Effector memory CD8-positive, alpha-beta T cell (primary cell): Measurements from ENCODE around the gene PPP1R3C.

Experiments used
- ATAC-seq: fragments of 150-1000 bp; cut with Tn5 transposase; replicated peaks from 2 replicates; pipeline ENCODE4 v1.10.0; 2021; ENCODE audit warnings: mild to moderate bottlenecking, moderate library complexity
- DNase-seq, 3 experiments: peaks; one replicate each; pipeline ENCODE4 v3.0.0; 2021
- H3K27ac Mint-ChIP-seq, 2 donors: one replicate each; pipeline ENCODE4 v1.8.0; 2022; ENCODE audit warnings: mild to moderate bottlenecking in 2 of 2, mixed read lengths in 2 of 2, moderate library complexity in 2 of 2
- H3K27me3 Mint-ChIP-seq, 2 donors: one replicate each; pipeline ENCODE4 v1.8.0; 2022; ENCODE audit warnings: mixed read lengths in 2 of 2
- H3K36me3 Mint-ChIP-seq: one replicate; pipeline ENCODE4 v1.8.0; 2022; ENCODE audit warnings: mild to moderate bottlenecking, moderate library complexity, mixed read lengths; ENCODE audit not compliant: insufficient read depth
- H3K4me1 Mint-ChIP-seq, 2 donors: one replicate each; pipeline ENCODE4 v1.8.0; 2022; ENCODE audit warnings: low read depth in 2 of 2, mixed read lengths in 2 of 2
- H3K4me3 Mint-ChIP-seq, 2 donors: one replicate each; pipeline ENCODE4 v1.8.0; 2022; ENCODE audit warnings: mild to moderate bottlenecking in 2 of 2, mixed read lengths in 2 of 2, moderate library complexity in 2 of 2
- H3K9me3 Mint-ChIP-seq, 2 donors: one replicate each; pipeline ENCODE4 v1.8.0; 2022; ENCODE audit warnings: mixed read lengths in 2 of 2

PPP1R3C gene

DNA sequence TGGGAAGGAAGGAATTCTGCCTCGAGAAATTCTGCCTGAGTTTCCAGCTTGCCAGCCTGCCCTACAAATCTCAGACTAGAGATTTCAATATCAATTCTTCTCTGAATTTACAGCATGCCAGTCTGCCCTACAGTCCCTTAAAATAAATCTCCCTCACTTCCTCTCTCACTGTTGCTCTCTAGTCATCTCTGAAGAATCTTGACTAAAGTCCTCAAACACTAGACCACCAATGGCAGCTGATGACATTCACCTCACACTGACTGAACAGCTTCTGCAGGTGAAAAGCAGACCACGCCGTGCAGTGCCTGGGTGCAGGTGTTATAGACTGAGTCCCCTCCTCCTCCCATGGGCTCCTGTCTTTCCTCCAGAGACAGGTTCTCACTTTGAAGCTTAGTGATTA lies 30.4 kb downstream of the PPP1R3C start:
- H3K36me3 Mint-ChIP-seq: no peaks in the 10 kb centered on the region
- H3K27ac Mint-ChIP-seq: no peak overlapping the region
- H3K4me1 Mint-ChIP-seq: no peaks in the 10 kb centered on the region
- no peak overlapping the region for H3K4me3 Mint-ChIP-seq
- no peak for DNase-seq
- peaks cover 19 to 33% of the 10 kb centered on the region in 2 donors for H3K27me3 Mint-ChIP-seq
- H3K9me3 Mint-ChIP-seq: peaks cover 0 to 2% of the 10 kb centered on the region in 2 donors
- ATAC-seq: no peak

DNA sequence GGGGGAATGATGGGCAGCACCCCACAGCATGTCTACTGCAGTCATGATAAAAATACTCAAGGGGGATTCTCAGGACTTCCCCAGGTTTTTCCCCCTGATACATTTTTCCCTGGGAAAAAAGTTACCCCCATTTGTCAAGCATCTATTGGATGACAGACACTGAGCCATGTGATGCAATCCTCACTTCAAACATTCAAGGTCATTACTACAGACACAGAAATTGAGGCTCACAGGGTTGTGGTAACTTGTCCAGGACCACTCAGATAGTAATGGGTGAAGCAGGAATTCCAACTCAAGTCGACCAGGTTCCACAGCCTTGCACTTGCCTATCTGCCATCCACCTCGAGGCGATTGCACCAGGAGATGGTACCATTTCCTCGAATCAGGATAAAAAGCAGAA lies 31.7 kb downstream of the PPP1R3C start:
- H3K4me1 Mint-ChIP-seq: no peaks in the 10 kb centered on the region
- H3K27me3 Mint-ChIP-seq: peaks cover 19 to 42% of the 10 kb centered on the region in 2 donors
- DNase-seq (no peak), ATAC-seq (no peak)
- peaks cover 0 to under 1% of the 10 kb centered on the region in 2 donors for H3K9me3 Mint-ChIP-seq
- no peak overlapping the region for H3K4me3 Mint-ChIP-seq
- no peak overlapping the region for H3K27ac Mint-ChIP-seq
- no peaks in the 10 kb centered on the region for H3K36me3 Mint-ChIP-seq

DNA sequence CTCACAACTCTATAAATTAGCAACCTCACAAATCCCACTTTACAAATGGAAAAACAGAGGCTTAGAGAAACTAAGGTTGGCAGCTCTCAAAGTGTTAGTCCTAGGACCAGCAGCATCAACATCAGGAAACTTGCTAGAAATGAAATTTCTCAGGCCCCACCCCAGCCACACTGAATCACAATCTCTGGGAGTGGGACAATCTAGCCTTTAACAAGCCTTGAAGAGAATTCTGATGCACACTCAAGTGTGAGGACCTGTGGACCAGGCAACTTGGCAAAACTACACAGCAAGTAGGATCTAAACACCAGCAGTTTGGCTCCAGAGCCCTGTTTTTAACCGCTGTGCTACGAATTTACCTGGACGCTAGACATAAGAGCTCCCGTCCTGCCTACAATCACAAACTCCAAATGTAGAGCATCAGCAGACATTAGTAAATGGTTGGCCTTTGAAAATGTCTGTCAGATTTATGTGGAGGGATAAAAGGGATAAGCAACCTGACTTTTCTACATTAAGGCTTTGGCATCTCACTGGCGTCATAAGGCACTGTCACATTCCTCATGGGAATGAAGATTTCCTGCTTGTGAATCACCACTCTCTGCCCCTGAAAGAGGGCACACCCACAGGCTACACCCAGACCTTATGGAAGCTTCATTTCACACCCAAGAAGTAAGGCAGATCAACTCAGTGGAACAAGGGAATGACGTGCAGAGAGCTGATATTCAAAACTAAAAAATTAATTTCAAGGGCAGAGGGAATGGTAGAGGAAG lies 34.5 kb downstream of the PPP1R3C start:
- DNase-seq: no peak
- Mint-ChIP-seq H3K4me3 (no peak overlapping the region), H3K27me3 (peaks cover 38 to 68% of the 10 kb centered on the region in 2 donors), H3K9me3 (no peaks in the 10 kb centered on the region), H3K4me1 (no peaks in the 10 kb centered on the region), H3K36me3 (peaks cover 1% of the 10 kb centered on the region), H3K27ac (no peak overlapping the region)
- ATAC-seq: no peak

DNA sequence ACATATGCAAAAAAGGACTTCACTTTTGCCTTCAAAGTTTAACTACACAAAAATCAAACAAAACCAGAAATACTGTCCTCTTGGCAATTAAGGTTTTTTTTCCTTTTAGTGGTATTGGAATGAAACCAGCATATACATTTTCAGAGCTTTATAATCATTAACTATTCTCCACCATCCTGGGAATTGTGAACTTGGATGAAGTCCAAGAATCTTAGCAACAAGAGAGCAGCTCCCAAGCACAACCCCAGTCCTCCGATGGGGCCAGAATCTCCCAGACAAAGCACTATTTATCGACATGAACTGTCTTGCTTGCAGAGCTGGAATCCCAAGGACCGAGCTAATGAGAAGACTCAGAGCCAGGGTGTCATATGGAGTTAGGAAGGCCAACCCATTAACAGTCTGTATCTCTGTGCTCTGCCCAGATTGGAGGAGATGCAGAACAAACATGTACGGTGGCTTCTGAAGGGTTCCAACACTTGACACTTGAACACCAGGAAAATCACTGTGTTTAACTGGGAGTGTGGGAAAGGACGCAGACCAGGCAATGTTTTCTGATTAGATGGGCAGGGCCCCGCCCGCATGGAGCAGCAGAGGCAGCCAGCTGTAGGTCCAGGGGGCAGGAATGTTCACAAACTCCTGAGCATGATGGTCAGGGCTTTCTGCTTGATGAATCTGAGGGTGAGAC lies 35.5 kb downstream of the PPP1R3C start:
- no peaks in the 10 kb centered on the region for H3K9me3 Mint-ChIP-seq

DNA sequence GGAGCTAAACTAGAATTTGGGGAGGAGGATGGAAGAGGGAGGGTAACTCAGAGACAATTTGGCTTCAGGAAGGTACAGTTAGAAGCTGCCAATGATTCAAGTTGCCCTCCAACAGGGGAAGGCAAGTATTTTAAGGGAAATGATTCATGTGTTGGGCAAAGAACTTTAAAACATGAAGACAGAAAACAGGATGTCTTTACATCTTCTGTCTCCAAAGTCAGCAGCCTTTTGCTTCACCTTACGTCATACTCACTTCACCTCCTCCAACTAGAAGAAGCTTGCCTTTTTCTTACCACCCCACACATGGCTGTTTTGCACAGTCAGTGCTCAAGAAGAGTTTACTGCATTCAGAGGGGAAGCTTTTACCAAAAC lies 36.1 kb downstream of the PPP1R3C start:
- H3K27me3 Mint-ChIP-seq: peaks cover 35 to 62% of the 10 kb centered on the region in 2 donors
- peaks cover 5% of the 10 kb centered on the region for H3K36me3 Mint-ChIP-seq
- H3K9me3 Mint-ChIP-seq: no peaks in the 10 kb centered on the region
- no peak for DNase-seq
- H3K4me3 Mint-ChIP-seq: no peak overlapping the region
- H3K27ac Mint-ChIP-seq: no peak overlapping the region
- no peaks in the 10 kb centered on the region for H3K4me1 Mint-ChIP-seq
- ATAC-seq: no peak

More for the DNA sequence above, 35.5 kb downstream of the PPP1R3C start:
- no peaks in the 10 kb centered on the region for H3K4me1 Mint-ChIP-seq
- H3K27ac Mint-ChIP-seq: no peak overlapping the region
- H3K4me3 Mint-ChIP-seq: no peak overlapping the region
- peaks cover 5% of the 10 kb centered on the region for H3K36me3 Mint-ChIP-seq
- H3K27me3 Mint-ChIP-seq: peaks cover 36 to 66% of the 10 kb centered on the region in 2 donors
- no peak for DNase-seq
- ATAC-seq: no peak

DNA sequence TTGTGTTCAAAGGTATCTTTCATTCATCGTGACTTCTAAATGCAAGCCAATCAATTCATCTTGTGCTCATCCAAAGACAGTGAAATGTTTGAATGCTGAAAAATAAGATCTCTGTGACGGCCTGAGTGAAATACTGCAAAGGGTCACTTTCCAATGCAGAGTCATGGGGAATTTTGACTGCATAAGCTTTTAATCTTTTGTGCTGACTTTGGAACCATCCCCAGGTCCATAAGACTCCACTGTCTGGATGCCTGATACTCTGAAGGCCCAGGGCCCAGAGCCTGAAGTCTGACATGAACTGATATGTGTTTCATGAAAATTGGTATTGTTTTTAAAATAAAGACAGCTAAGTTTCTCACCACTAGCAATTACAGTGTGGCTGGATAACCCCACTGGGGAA lies 39.0 kb downstream of the PPP1R3C start:
- H3K27me3 Mint-ChIP-seq: peaks cover 41 to 69% of the 10 kb centered on the region in 2 donors
- H3K4me1 Mint-ChIP-seq: no peaks in the 10 kb centered on the region

DNA sequence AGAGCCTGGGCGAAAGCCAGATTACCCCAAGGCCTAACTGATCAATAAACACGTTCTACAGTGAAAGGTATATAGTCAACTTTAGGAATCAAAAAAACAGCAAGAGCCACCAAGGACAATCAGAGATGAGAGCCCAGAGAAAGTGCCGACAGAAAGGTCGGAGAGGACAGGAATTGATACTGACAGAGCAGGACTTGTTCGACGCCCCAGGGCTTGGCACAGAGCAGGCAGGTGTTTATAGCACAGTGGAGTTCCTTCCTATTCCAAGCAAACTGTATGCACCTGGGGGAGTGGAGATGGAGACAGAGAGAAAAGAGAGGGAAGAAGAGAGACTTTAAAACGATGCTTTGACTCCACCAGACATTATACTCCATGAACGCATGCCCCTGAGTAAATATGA lies 39.5 kb downstream of the PPP1R3C start:
- Mint-ChIP-seq H3K4me1 (no peaks in the 10 kb centered on the region), H3K36me3 (peaks cover 5% of the 10 kb centered on the region), H3K27ac (no peak overlapping the region), H3K27me3 (peaks cover 41 to 70% of the 10 kb centered on the region in 2 donors), H3K4me3 (no peak overlapping the region), H3K9me3 (no peaks in the 10 kb centered on the region)
- ATAC-seq: no peak
- no peak for DNase-seq

More for the DNA sequence above, 39.0 kb downstream of the PPP1R3C start:
- DNase-seq: no peak
- H3K4me3 Mint-ChIP-seq: no peak overlapping the region
- no peak for ATAC-seq
- peaks cover 5% of the 10 kb centered on the region for H3K36me3 Mint-ChIP-seq
- H3K27ac Mint-ChIP-seq: no peak overlapping the region
- no peaks in the 10 kb centered on the region for H3K9me3 Mint-ChIP-seq

DNA sequence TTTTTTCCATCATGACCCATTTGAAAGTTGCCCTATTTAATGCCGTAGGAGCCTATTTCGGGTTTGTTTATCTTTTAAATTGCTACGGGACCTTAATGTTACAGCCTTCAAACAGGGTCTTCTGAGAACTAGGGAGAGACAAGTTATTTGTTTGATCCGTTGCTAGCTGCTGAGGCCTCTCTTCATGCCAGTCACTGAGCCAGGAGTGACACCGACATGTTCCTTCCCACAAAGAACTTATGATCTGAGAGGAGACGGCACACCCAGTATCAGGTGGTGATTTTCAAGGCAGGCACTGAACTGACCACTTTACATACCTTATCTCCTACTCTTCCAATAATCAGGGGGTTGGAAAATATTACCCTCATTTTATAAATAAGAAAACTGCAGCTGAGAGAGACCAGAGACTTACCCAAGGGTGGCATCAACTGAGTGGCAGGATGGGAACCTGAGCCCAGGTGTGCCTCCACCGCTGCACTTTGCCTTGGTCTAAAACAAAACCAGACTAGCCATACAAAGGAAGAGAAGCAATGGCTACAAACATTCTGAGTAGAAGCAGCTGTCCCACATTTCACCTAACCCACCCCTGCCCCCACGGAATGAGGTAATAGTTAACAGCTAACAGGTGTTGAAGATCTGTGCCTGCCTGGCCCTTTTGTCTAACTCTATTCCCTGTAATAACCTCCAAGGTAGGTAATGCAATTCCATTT lies 40.5 kb downstream of the PPP1R3C start:
- DNase-seq (no peak), ATAC-seq (no peak)
- Mint-ChIP-seq H3K27me3 (peaks cover 41 to 70% of the 10 kb centered on the region in 2 donors), H3K9me3 (no peaks in the 10 kb centered on the region), H3K27ac (no peak overlapping the region), H3K36me3 (peaks cover 5% of the 10 kb centered on the region), H3K4me1 (no peaks in the 10 kb centered on the region), H3K4me3 (no peak overlapping the region)

DNA sequence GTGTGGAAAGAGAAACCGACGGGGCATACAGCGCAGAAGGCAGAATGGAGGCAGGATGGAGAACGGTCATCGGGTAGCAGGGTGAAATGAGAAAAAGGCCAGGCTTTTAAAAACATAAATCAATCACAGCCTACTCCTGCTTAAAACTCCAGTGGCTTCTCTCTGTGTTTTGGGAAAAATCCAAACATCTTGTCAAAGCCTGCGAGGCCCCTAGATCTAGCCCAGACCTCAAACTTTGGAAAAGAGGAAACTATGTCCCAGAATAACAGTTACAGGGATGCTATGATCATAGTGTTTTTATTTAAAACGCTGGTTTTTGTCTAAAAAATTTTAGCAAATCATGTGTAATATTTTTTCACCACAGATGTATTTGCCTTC lies 41.1 kb downstream of the PPP1R3C start:
- DNase-seq: no peak
- no peaks in the 10 kb centered on the region for H3K4me1 Mint-ChIP-seq
- H3K9me3 Mint-ChIP-seq: no peaks in the 10 kb centered on the region
- H3K36me3 Mint-ChIP-seq: peaks cover 5% of the 10 kb centered on the region
- H3K27ac Mint-ChIP-seq: no peak overlapping the region
- H3K4me3 Mint-ChIP-seq: no peak overlapping the region
- ATAC-seq: no peak
- peaks cover 41 to 66% of the 10 kb centered on the region in 2 donors for H3K27me3 Mint-ChIP-seq

DNA sequence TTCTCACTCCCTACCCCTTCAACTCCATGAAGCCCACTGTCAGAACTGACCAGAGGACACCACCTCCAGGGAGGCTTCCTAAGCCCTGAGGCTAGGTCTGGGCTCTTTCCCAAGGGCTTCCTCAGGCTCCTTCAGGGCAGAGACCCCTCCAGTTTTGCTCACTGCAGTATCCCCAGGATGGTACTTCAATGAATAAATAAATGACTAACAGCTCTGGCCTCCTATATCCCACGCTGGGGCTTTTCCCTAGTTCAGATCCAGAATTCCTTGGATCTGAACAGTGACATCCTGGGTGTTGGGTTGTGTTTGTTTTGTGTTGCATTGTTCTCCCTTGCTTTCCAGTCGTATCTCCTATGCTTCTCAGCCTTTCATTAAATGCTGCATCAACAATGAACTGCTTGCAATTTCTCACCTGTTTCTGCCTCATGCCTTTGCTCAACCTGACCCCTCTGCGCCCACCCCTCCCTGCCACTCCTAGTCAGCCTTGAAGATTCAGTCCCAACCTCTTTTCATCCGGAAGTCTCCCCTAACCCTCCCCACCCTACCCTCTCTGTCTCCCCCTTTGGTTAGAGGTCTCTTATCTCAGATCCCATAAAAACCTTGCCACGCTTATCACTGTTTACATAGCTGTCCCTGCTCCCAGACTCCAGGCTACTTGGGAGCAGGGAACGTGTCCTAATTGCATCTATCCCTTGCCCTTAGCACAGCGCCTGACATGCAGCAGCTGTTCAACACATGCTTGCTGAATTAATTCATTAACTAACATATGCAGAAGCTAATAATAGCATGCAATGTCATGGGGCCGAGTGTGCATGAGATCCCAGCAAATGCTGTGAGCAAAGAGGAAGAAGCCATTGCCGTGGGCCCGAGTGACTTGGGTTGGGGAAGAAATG lies 41.7 kb downstream of the PPP1R3C start:
- no peak for DNase-seq
- no peak overlapping the region for H3K4me3 Mint-ChIP-seq
- no peaks in the 10 kb centered on the region for H3K9me3 Mint-ChIP-seq
- no peak for ATAC-seq
- H3K27ac Mint-ChIP-seq: no peak overlapping the region
- peaks cover 5% of the 10 kb centered on the region for H3K36me3 Mint-ChIP-seq
- peaks cover 40 to 66% of the 10 kb centered on the region in 2 donors for H3K27me3 Mint-ChIP-seq
- H3K4me1 Mint-ChIP-seq: no peaks in the 10 kb centered on the region

DNA sequence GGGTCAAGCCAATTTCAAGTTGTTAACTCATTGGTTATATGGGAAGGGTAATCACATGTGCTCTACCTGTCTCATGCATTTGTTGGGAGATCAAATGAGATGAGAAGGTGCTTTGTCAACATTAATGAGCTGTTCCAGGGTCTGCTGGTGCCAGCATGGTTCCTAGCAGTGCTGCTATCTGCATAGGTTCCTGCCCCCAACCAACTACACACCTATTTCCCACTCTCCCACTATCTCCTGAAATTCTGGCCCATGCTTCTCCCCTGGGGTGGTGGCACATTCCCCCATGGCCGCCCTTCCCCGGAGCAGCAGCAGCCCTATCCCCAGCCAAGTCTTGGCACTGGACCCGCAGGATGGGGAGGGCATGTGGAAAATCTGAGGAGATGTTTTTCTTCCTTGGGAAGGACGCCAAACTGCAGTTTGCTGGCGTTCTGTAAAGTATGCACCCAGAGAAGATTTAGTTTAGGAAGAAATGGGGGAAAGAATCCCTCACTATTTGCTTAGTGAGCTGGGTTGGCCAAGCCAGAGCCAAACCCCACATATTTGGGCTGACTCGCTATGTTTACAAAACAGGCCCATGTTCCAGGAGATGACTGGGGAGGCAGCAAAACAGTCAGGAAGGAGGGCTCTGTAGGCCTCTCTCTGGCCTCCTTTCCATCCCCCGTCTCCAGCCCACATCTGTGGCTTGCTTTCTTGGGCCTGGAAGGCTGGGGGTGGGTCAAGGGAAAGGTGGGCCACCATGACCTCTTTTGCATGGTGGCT lies 42.5 kb downstream of the PPP1R3C start:
- no peaks in the 10 kb centered on the region for H3K9me3 Mint-ChIP-seq
- DNase-seq (no peak), ATAC-seq (no peak)
- H3K4me3 Mint-ChIP-seq: no peak overlapping the region
- H3K36me3 Mint-ChIP-seq: peaks cover 5% of the 10 kb centered on the region
- H3K27me3 Mint-ChIP-seq: peaks cover 32 to 63% of the 10 kb centered on the region in 2 donors
- H3K27ac Mint-ChIP-seq: no peak overlapping the region
- H3K4me1 Mint-ChIP-seq: no peaks in the 10 kb centered on the region

DNA sequence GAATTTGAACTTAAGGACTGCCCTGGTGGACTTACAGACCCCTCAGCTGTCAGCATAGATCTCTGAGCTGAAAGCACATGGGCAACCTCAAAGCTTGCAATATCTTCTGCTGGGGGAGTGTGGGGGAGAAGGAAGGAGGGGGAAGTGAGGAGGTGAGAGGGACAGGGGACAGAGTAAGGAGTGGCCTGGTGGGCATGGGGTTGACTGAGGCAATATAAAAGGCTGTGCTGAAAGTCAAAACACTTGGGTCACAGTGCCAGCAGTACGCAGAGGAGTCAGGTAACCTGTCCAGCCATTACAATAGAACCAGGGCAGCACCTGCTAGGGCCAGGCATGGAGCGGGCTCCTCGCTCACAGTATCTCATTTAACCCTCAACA lies 43.2 kb downstream of the PPP1R3C start:
- no peak overlapping the region for H3K27ac Mint-ChIP-seq
- H3K36me3 Mint-ChIP-seq: peaks cover 5% of the 10 kb centered on the region
- no peak for ATAC-seq
- no peak overlapping the region for H3K4me3 Mint-ChIP-seq
- no peaks in the 10 kb centered on the region for H3K9me3 Mint-ChIP-seq
- peaks cover 35 to 56% of the 10 kb centered on the region in 2 donors for H3K27me3 Mint-ChIP-seq
- H3K4me1 Mint-ChIP-seq: no peaks in the 10 kb centered on the region
- DNase-seq: no peak
